ENCODE measurements around the gene EIF6.

EIF6 gene

DNA sequence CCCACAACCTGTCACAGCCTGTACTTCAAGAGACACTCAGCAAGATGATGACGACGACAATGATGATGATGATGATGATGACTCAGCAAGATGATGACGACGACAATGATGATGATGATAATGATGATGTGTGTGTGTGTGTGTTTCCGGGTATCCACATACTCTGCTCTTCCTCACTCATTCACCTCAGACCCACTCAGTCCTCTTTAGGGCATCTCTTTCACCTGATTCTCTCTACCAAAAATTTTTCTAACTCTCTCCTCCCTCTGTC lies 1.2 kb upstream of the EIF6 start:
- in situ Hi-C loops (cut with HindIII; ENCODE audit: low pct_ligation_motif_present, low sequenced_read_pairs), result no loop called here
- Histone ChIP-seq H3K36me3 (replicated peaks) (peaks cover 8% of the 10 kb centered on the region), H3K27ac (no peak overlapping the region), H3K27me3 (replicated peaks) (no peaks in the 10 kb centered on the region), H3K4me3 (ENCODE audit: low read depth, low read length) (no peak overlapping the region)
- no peak for DNase-seq
- no peak for TF ChIP-seq CTCF (IDR thresholded peaks at IDR 0.05; ENCODE audit: low read depth, low read length, missing control alignments)

GRCh38 chr20:35284992-35285805 lies 627 bp upstream of the EIF6 start:
- DNase-seq, result no peak
- Histone ChIP-seq H3K4me3 (ENCODE audit: low read depth, low read length) (peak overlapping the region; percentile 90), H3K27me3 (replicated peaks) (no peaks in the 10 kb centered on the region), H3K36me3 (replicated peaks) (peaks cover 13% of the 10 kb centered on the region), H3K27ac (peak overlapping the region; percentile 66)
- in situ Hi-C loops (cut with HindIII; ENCODE audit: low pct_ligation_motif_present, low sequenced_read_pairs), result no loop called here
- TF ChIP-seq CTCF (IDR thresholded peaks at IDR 0.05; ENCODE audit: low read depth, low read length, missing control alignments), result no peak

GRCh38 chr20:35283441-35284266 lies 918 bp downstream of the EIF6 start:
- in situ Hi-C loops (cut with HindIII; ENCODE audit: low pct_ligation_motif_present, low sequenced_read_pairs), result no loop called here
- peak overlapping the region; percentile 66 for H3K27ac ChIP-seq
- H3K27me3 ChIP-seq (replicated peaks), result no peaks in the 10 kb centered on the region
- DNase-seq, result no peak
- no peak for TF ChIP-seq CTCF (IDR thresholded peaks at IDR 0.05; ENCODE audit: low read depth, low read length, missing control alignments)
- peak overlapping the region; percentile 90 for H3K4me3 ChIP-seq (ENCODE audit: low read depth, low read length)
- H3K36me3 ChIP-seq (replicated peaks), result peaks cover 29% of the 10 kb centered on the region

DNA sequence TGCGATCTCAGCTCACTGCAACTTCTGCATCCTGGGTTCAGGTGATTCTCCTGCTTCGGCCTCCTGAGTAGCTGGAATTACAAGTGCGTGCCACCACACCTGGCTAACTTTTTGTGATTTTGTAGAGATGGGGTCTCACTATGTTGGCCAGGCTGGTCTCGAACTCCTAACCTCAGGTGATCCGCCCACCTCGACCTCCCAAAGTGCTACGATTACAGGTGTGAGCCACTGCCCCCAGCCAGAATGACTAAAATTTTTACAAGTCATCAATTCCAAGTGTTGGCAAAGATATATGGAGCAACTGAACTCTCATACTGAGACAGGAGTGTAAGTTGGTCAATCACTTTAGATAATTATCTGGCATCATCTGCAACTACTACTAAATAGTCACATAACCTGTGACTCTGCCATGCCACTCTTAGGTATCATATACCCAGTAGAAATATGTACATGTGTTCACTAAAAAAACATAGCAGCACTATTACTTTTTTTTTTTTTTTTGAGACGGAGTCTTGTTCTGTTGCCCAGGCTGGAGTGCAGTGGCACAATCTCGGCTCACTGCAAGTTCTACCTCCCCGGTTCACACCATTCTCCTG lies 3.0 kb downstream of the EIF6 start:
- DNase-seq, result no peak
- Histone ChIP-seq H3K27me3 (replicated peaks) (no peaks in the 10 kb centered on the region), H3K36me3 (replicated peaks) (peaks cover 38% of the 10 kb centered on the region), H3K4me3 (ENCODE audit: low read depth, low read length) (no peak overlapping the region), H3K27ac (no peak overlapping the region)
- no peak for TF ChIP-seq CTCF (IDR thresholded peaks at IDR 0.05; ENCODE audit: low read depth, low read length, missing control alignments)
- in situ Hi-C loops (cut with HindIII; ENCODE audit: low pct_ligation_motif_present, low sequenced_read_pairs), result no loop called here

- peaks cover 43% of the 10 kb centered on the region for H3K36me3 ChIP-seq (replicated peaks)
- no peak overlapping the region for H3K27ac ChIP-seq
- no peaks in the 10 kb centered on the region for H3K27me3 ChIP-seq (replicated peaks)
- DNase-seq, result no peak
- in situ Hi-C loops (cut with HindIII; ENCODE audit: low pct_ligation_motif_present, low sequenced_read_pairs), result no loop called here
- no peak overlapping the region for H3K4me3 ChIP-seq (ENCODE audit: low read depth, low read length)
- TF ChIP-seq CTCF (IDR thresholded peaks at IDR 0.05; ENCODE audit: low read depth, low read length, missing control alignments), result no peak
Observed at GRCh38 chr20:35280523-35280922, 4.0 kb downstream of the EIF6 start.
